Measurements from ENCODE around the gene SHROOM4. TPM values are rescaled to one million over a fixed set of nuclear protein-coding genes. Genes with fewer than 3 reads are reported as not detected.

The SHROOM4 gene
- total and polyA plus RNA-seq, 9 of the 15 experiments (the other 6 are each of a cell fraction or from before 2014, with no cell fraction given), result not detected

DNA sequence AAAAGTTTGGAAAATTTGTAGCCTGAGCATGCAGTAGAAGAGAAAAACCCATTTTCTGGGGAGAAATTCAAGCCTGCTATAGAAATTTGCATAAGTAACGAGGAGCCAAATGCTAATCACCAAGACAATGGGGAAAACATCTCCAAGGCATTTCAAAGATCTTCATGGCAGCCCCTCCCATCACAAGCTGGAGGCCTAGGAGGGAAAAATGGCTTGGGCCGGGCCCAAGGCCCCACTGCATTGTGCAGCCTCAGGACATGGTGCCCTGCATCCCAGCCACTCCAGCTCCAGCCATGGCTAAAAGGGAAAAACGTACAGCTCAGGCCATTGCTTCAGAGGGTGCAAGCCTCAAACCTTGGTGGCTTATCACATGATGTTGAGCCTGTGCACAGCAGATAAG is 87.7 kb downstream of the SHROOM4 start:
- Histone ChIP-seq H3K79me2 (ENCODE audit: control insufficient read depth, insufficient read depth, low read length) (no peaks in the 10 kb centered on the region), H4K20me1 (replicated peaks; ENCODE audit: control insufficient read depth, insufficient read depth, low read length) (no peaks in the 10 kb centered on the region), H3K9me3 (replicated peaks; ENCODE audit: control insufficient read depth, insufficient read depth, low read depth, low read length) (no peaks in the 10 kb centered on the region), H3K9ac (ENCODE audit: insufficient read depth in 1 of 2, low read depth in 2 of 2, low read length in 2 of 2) (no peak overlapping the region), H3K9me1 (ENCODE audit: control insufficient read depth, insufficient read depth, low read length) (no peaks in the 10 kb centered on the region), H3K4me2 (ENCODE audit: insufficient read depth, low read length) (no peak overlapping the region), H3K27ac (ENCODE audit: extremely low read depth, low read depth, low read length) (no peak overlapping the region), H3K27me3 (ENCODE audit: control insufficient read depth in 2 of 2, insufficient read depth in 2 of 2, low read length in 2 of 2) (no peaks in the 10 kb centered on the region), H2AFZ (ENCODE audit: low read depth, low read length) (no peak overlapping the region), H3K4me3 (no peak overlapping the region), H3K36me3 (ENCODE audit: control insufficient read depth, insufficient read depth, low read length) (no peaks in the 10 kb centered on the region), H3K4me1 (replicated peaks in 1 of 2; ENCODE audit: control insufficient read depth in 2 of 2, insufficient read depth in 2 of 2, low read length in 2 of 2) (no peaks in the 10 kb centered on the region)
- no peak for DNase-seq (ENCODE audit: extremely low read depth in 1 of 4, low spot score in 3 of 4)
- intact Hi-C loops (cut with micrococcal nuclease), result no loop called here
- no peak for ATAC-seq
- no TSS peak for BruUV-seq (replicated peaks)
- ChIA-PET CTCF (ENCODE audit: low intra/inter-chr PET ratio) (no interaction called here), POLR2A (no interaction called here)
- in situ Hi-C loops (cut with MboI), result no loop called here
- FAIRE-seq, result no peak
- 0% methylated on average over 3 of the region's 3 CpGs for WGBS (ENCODE audit: insufficient coverage, low coverage, missing lambda C conversion rate)
- TF ChIP-seq, protein P1, sequence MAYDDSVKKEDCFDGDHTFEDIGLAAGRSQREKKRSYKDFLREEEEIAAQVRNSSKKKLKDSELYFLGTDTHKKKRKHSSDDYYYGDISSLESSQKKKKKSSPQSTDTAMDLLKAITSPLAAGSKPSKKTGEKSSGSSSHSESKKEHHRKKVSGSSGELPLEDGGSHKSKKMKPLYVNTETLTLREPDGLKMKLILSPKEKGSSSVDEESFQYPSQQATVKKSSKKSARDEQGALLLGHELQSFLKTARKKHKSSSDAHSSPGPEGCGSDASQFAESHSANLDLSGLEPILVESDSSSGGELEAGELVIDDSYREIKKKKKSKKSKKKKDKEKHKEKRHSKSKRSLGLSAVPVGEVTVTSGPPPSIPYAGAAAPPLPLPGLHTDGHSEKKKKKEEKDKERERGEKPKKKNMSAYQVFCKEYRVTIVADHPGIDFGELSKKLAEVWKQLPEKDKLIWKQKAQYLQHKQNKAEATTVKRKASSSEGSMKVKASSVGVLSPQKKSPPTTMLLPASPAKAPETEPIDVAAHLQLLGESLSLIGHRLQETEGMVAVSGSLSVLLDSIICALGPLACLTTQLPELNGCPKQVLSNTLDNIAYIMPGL (CRISPR knock-in tag; IDR thresholded peaks at IDR 0.05), result no peak
- TF ChIP-seq U2AF1 (optimal IDR thresholded peaks at IDR 0.05; ENCODE audit: low read depth, low read length) (no peak), CBFA2T3 (IDR thresholded peaks at IDR 0.05) (no peak), ZNF830 (CRISPR knock-in tag; IDR thresholded peaks at IDR 0.05) (no peak), BRD4 (IDR thresholded peaks at IDR 0.05) (no peak), CBX3 (IDR thresholded peaks at IDR 0.05; ENCODE audit: borderline replicate concordance in 1 of 2, low read length in 2 of 2) (no peak), NCOA6 (IDR thresholded peaks at IDR 0.05) (no peak), MCM2 (IDR thresholded peaks at IDR 0.05; ENCODE audit: low read depth) (no peak)
- TF ChIP-seq, protein P2, sequence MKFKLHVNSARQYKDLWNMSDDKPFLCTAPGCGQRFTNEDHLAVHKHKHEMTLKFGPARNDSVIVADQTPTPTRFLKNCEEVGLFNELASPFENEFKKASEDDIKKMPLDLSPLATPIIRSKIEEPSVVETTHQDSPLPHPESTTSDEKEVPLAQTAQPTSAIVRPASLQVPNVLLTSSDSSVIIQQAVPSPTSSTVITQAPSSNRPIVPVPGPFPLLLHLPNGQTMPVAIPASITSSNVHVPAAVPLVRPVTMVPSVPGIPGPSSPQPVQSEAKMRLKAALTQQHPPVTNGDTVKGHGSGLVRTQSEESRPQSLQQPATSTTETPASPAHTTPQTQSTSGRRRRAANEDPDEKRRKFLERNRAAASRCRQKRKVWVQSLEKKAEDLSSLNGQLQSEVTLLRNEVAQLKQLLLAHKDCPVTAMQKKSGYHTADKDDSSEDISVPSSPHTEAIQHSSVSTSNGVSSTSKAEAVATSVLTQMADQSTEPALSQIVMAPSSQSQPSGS (CRISPR knock-in tag; IDR thresholded peaks at IDR 0.05), result no peak
- TF ChIP-seq, protein P3, sequence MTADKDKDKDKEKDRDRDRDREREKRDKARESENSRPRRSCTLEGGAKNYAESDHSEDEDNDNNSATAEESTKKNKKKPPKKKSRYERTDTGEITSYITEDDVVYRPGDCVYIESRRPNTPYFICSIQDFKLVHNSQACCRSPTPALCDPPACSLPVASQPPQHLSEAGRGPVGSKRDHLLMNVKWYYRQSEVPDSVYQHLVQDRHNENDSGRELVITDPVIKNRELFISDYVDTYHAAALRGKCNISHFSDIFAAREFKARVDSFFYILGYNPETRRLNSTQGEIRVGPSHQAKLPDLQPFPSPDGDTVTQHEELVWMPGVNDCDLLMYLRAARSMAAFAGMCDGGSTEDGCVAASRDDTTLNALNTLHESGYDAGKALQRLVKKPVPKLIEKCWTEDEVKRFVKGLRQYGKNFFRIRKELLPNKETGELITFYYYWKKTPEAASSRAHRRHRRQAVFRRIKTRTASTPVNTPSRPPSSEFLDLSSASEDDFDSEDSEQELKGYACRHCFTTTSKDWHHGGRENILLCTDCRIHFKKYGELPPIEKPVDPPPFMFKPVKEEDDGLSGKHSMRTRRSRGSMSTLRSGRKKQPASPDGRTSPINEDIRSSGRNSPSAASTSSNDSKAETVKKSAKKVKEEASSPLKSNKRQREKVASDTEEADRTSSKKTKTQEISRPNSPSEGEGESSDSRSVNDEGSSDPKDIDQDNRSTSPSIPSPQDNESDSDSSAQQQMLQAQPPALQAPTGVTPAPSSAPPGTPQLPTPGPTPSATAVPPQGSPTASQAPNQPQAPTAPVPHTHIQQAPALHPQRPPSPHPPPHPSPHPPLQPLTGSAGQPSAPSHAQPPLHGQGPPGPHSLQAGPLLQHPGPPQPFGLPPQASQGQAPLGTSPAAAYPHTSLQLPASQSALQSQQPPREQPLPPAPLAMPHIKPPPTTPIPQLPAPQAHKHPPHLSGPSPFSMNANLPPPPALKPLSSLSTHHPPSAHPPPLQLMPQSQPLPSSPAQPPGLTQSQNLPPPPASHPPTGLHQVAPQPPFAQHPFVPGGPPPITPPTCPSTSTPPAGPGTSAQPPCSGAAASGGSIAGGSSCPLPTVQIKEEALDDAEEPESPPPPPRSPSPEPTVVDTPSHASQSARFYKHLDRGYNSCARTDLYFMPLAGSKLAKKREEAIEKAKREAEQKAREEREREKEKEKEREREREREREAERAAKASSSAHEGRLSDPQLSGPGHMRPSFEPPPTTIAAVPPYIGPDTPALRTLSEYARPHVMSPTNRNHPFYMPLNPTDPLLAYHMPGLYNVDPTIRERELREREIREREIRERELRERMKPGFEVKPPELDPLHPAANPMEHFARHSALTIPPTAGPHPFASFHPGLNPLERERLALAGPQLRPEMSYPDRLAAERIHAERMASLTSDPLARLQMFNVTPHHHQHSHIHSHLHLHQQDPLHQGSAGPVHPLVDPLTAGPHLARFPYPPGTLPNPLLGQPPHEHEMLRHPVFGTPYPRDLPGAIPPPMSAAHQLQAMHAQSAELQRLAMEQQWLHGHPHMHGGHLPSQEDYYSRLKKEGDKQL (CRISPR knock-in tag; IDR thresholded peaks at IDR 0.05; ENCODE audit: borderline replicate concordance), result no peak
- TF ChIP-seq, protein P4, sequence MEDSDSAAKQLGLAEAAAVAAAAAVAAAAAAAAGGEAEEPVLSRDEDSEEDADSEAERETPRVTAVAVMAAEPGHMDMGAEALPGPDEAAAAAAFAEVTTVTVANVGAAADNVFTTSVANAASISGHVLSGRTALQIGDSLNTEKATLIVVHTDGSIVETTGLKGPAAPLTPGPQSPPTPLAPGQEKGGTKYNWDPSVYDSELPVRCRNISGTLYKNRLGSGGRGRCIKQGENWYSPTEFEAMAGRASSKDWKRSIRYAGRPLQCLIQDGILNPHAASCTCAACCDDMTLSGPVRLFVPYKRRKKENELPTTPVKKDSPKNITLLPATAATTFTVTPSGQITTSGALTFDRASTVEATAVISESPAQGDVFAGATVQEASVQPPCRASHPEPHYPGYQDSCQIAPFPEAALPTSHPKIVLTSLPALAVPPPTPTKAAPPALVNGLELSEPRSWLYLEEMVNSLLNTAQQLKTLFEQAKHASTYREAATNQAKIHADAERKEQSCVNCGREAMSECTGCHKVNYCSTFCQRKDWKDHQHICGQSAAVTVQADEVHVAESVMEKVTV (CRISPR knock-in tag; IDR thresholded peaks at IDR 0.05), result no peak

Data from K562 (cell line).